Activated CD4-positive, alpha-beta T cell treated with anti-CD3 and anti-CD28 coated beads for 36 hours (primary cell): Measurements from ENCODE around the gene MRPS10. TPM values are rescaled to one million over a fixed set of nuclear protein-coding genes. Genes with fewer than 3 reads are reported as not detected.
A peak's percentile ranks its signal among the peaks of the same experiment; 100 is the strongest.

Experiments
- ATAC-seq: fragments of 200-7000 bp; cut with Tn5 transposase; one replicate; pipeline ENCODE4 v1.10.0; 2021; ENCODE audit warnings: mild to moderate bottlenecking, moderate library complexity
- CTCF ChIA-PET: fragments of 350-600 bp; sonication (Branson Sonifier 250); formaldehyde crosslinking; loops from one replicate; lab custom pipeline; 2021; ENCODE audit warnings: antibody characterized with exemption; lab: Charles Lee
- POLR2A ChIA-PET: fragments of 350-600 bp; sonication (Branson Sonifier 250); formaldehyde crosslinking; loops from one replicate; lab custom pipeline; 2021; ENCODE audit warnings: antibody characterized with exemption, inconsistent platforms; lab: Charles Lee
- DNase-seq: peaks from one replicate; pipeline ENCODE4 v3.0.0-alpha.2; 2020
- H3K27ac Mint-ChIP-seq: one replicate; pipeline ENCODE4 v1.8.0; 2021; ENCODE audit warnings: mixed read lengths
- H3K27me3 Mint-ChIP-seq: one replicate; pipeline ENCODE4 v1.8.0; 2021; ENCODE audit warnings: mixed read lengths
- H3K36me3 Mint-ChIP-seq: one replicate; pipeline ENCODE4 v1.8.0; 2021; ENCODE audit warnings: low read depth, mixed read lengths
- H3K4me1 Mint-ChIP-seq: one replicate; pipeline ENCODE4 v1.8.0; 2021; ENCODE audit warnings: mixed read lengths
- H3K4me3 Mint-ChIP-seq: one replicate; pipeline ENCODE4 v1.8.0; 2021; ENCODE audit warnings: mild to moderate bottlenecking, moderate library complexity, mixed read lengths
- H3K9me3 Mint-ChIP-seq: one replicate; pipeline ENCODE4 v1.8.0; 2021; ENCODE audit warnings: low read depth, mixed read lengths
- intact Hi-C, 2 experiments: fragments of 100-400 bp; cut with DNase I in 1 of 2; cut with micrococcal nuclease in 1 of 2; formaldehyde crosslinking; loops; one replicate each; pipeline versions ENCODE4 v1.14.2 to v1.15.1; 2022 to 2024; cut with DNase I, micrococcal nuclease
- total RNA-seq, 2 experiments: library from RNA; stranded (reverse); gene quantifications; one replicate each; pipeline ENCODE4 v1.2.3, GENCODE V29; 2021

The MRPS10 gene
- total RNA-seq, 2 experiments from 2014 or later = 35.2 to 36.2 TPM

- Mint-ChIP-seq H3K36me3 (peaks cover 19% of the 10 kb centered on the region), H3K9me3 (no peaks in the 10 kb centered on the region), H3K27me3 (no peaks in the 10 kb centered on the region), H3K4me3 (no peak overlapping the region), H3K4me1 (peaks cover 5% of the 10 kb centered on the region), H3K27ac (no peak overlapping the region)
- ChIA-PET POLR2A (no interaction called here), CTCF (no interaction called here)
- intact Hi-C loops = no loop called here
- ATAC-seq (no peak), DNase-seq (no peak)
Measured at GRCh38 chr6:42257063-42257462, 39.4 kb upstream of the MRPS10 start.

GRCh38 chr6:42255050-42255449 lies 37.4 kb upstream of the MRPS10 start:
- H3K4me3 Mint-ChIP-seq = no peak overlapping the region
- H3K27me3 Mint-ChIP-seq = no peaks in the 10 kb centered on the region
- ChIA-PET CTCF (interaction anchor here (0.7 to 1.4 kb wide), 2 partner anchors 30 to 293 kb away, joined by 3 read pairs; no protein-coding TSS in a partner anchor), POLR2A (no interaction called here)
- H3K36me3 Mint-ChIP-seq = peaks cover 17% of the 10 kb centered on the region
- H3K9me3 Mint-ChIP-seq = no peaks in the 10 kb centered on the region
- peaks cover 5% of the 10 kb centered on the region for H3K4me1 Mint-ChIP-seq
- DNase-seq = no peak
- peak; percentile 47 for ATAC-seq
- intact Hi-C loops = no loop called here
- H3K27ac Mint-ChIP-seq = no peak overlapping the region

- Mint-ChIP-seq H3K27me3 (no peaks in the 10 kb centered on the region), H3K27ac (no peak overlapping the region), H3K9me3 (no peaks in the 10 kb centered on the region), H3K4me1 (peaks cover 5% of the 10 kb centered on the region), H3K4me3 (no peak overlapping the region), H3K36me3 (peaks cover 17% of the 10 kb centered on the region)
- ATAC-seq (no peak), DNase-seq (no peak)
- intact Hi-C loops = no loop called here
- ChIA-PET POLR2A (no interaction called here), CTCF (interaction anchor here (0.7 to 2.0 kb wide), 2 partner anchors 29 to 293 kb away, joined by 3 to 11 read pairs; no protein-coding TSS in a partner anchor)
Measured at GRCh38 chr6:42254505-42254904, 36.8 kb upstream of the MRPS10 start.

- H3K4me1 Mint-ChIP-seq = peaks cover 5% of the 10 kb centered on the region
- peaks cover 10% of the 10 kb centered on the region for H3K36me3 Mint-ChIP-seq
- ATAC-seq (no peak), DNase-seq (no peak)
- no peak overlapping the region for H3K4me3 Mint-ChIP-seq
- H3K9me3 Mint-ChIP-seq = no peaks in the 10 kb centered on the region
- POLR2A ChIA-PET = no interaction called here
- CTCF ChIA-PET = no interaction called here
- peak overlapping the region; percentile 68 for H3K27ac Mint-ChIP-seq
- no peaks in the 10 kb centered on the region for H3K27me3 Mint-ChIP-seq
- intact Hi-C loops = no loop called here
Measured at GRCh38 chr6:42251911-42252637, 34.4 kb upstream of the MRPS10 start.

- H3K27me3 Mint-ChIP-seq = no peaks in the 10 kb centered on the region
- ChIA-PET POLR2A (no interaction called here), CTCF (no interaction called here)
- no peak for ATAC-seq
- H3K36me3 Mint-ChIP-seq = peaks cover 10% of the 10 kb centered on the region
- intact Hi-C loops = no loop called here
- H3K27ac Mint-ChIP-seq = no peak overlapping the region
- no peaks in the 10 kb centered on the region for H3K9me3 Mint-ChIP-seq
- H3K4me1 Mint-ChIP-seq = peaks cover 5% of the 10 kb centered on the region
- DNase-seq = no peak
- H3K4me3 Mint-ChIP-seq = no peak overlapping the region
Measured at GRCh38 chr6:42251500-42251899, 33.8 kb upstream of the MRPS10 start.

GRCh38 chr6:42250274-42250931 lies 32.7 kb upstream of the MRPS10 start:
- ChIA-PET CTCF (no interaction called here), POLR2A (no interaction called here)
- no peaks in the 10 kb centered on the region for H3K9me3 Mint-ChIP-seq
- intact Hi-C loops = no loop called here
- peaks cover 10% of the 10 kb centered on the region for H3K36me3 Mint-ChIP-seq
- peaks cover 2% of the 10 kb centered on the region for H3K4me1 Mint-ChIP-seq
- no peak overlapping the region for H3K27ac Mint-ChIP-seq
- no peaks in the 10 kb centered on the region for H3K27me3 Mint-ChIP-seq
- H3K4me3 Mint-ChIP-seq = no peak overlapping the region
- ATAC-seq = no peak
- no peak for DNase-seq

- intact Hi-C loops = no loop called here
- ATAC-seq (no peak), DNase-seq (no peak)
- H3K27ac Mint-ChIP-seq = no peak overlapping the region
- H3K4me3 Mint-ChIP-seq = no peak overlapping the region
- peaks cover 9% of the 10 kb centered on the region for H3K36me3 Mint-ChIP-seq
- ChIA-PET POLR2A (interaction anchor here (0.6 kb wide), 1 partner anchor 35 kb away, joined by 3 read pairs; no protein-coding TSS in a partner anchor), CTCF (interaction anchor here (0.8 to 1.2 kb wide), 2 partner anchors 108 to 145 kb away, joined by 3 read pairs; no protein-coding TSS in a partner anchor)
- no peaks in the 10 kb centered on the region for H3K4me1 Mint-ChIP-seq
- H3K9me3 Mint-ChIP-seq = no peaks in the 10 kb centered on the region
- H3K27me3 Mint-ChIP-seq = no peaks in the 10 kb centered on the region
Measured at GRCh38 chr6:42249279-42249678, 31.6 kb upstream of the MRPS10 start.

- ChIA-PET POLR2A (no interaction called here), CTCF (interaction anchor here (0.7 to 1.3 kb wide), 2 partner anchors 95 to 305 kb away, joined by 3 to 7 read pairs; no protein-coding TSS in a partner anchor)
- ATAC-seq (no peak), DNase-seq (no peak)
- Mint-ChIP-seq H3K9me3 (no peaks in the 10 kb centered on the region), H3K4me1 (no peaks in the 10 kb centered on the region), H3K4me3 (no peak overlapping the region), H3K27me3 (no peaks in the 10 kb centered on the region), H3K36me3 (peaks cover 11% of the 10 kb centered on the region), H3K27ac (no peak overlapping the region)
- intact Hi-C loops = no loop called here
Measured at GRCh38 chr6:42243046-42243445, 25.4 kb upstream of the MRPS10 start.

- H3K9me3 Mint-ChIP-seq = no peaks in the 10 kb centered on the region
- intact Hi-C loops = no loop called here
- no peak overlapping the region for H3K27ac Mint-ChIP-seq
- ATAC-seq (no peak), DNase-seq (no peak)
- H3K36me3 Mint-ChIP-seq = peaks cover 11% of the 10 kb centered on the region
- H3K27me3 Mint-ChIP-seq = no peaks in the 10 kb centered on the region
- peaks cover 6% of the 10 kb centered on the region for H3K4me1 Mint-ChIP-seq
- ChIA-PET CTCF (interaction anchor here (1.0 to 1.3 kb wide), 4 partner anchors 28 to 306 kb away, joined by 3 to 7 read pairs (median 4); no protein-coding TSS in a partner anchor), POLR2A (no interaction called here)
- no peak overlapping the region for H3K4me3 Mint-ChIP-seq
Measured at GRCh38 chr6:42241915-42242314, 24.3 kb upstream of the MRPS10 start.

- peaks cover 9% of the 10 kb centered on the region for H3K4me1 Mint-ChIP-seq
- POLR2A ChIA-PET = interaction anchor here (0.6 kb wide), 1 partner anchor 477 kb away, joined by 3 read pairs; no protein-coding TSS in a partner anchor
- H3K27ac Mint-ChIP-seq = peak overlapping the region; percentile 14
- H3K4me3 Mint-ChIP-seq = no peak overlapping the region
- CTCF ChIA-PET = no interaction called here
- no peaks in the 10 kb centered on the region for H3K9me3 Mint-ChIP-seq
- no peaks in the 10 kb centered on the region for H3K27me3 Mint-ChIP-seq
- intact Hi-C loops = no loop called here
- no peak for DNase-seq
- no peak for ATAC-seq
- peaks cover 12% of the 10 kb centered on the region for H3K36me3 Mint-ChIP-seq
Measured at GRCh38 chr6:42239736-42240375, 22.2 kb upstream of the MRPS10 start.

- Mint-ChIP-seq H3K9me3 (no peaks in the 10 kb centered on the region), H3K27me3 (no peaks in the 10 kb centered on the region), H3K27ac (no peak overlapping the region), H3K36me3 (peaks cover 10% of the 10 kb centered on the region), H3K4me3 (no peak overlapping the region), H3K4me1 (peaks cover 9% of the 10 kb centered on the region)
- CTCF ChIA-PET = interaction anchor here (0.9 kb wide), 1 partner anchor 14 kb away, joined by 3 read pairs; no protein-coding TSS in a partner anchor
- ATAC-seq = no peak
- intact Hi-C loops = no loop called here
- DNase-seq = no peak
- POLR2A ChIA-PET = interaction anchor here (0.6 kb wide), 1 partner anchor 476 kb away, joined by 3 read pairs; no protein-coding TSS in a partner anchor
Measured at GRCh38 chr6:42239333-42239732, 21.7 kb upstream of the MRPS10 start.
